Nephron (organoid): ENCODE measurements around the gene PTPRG.

Experiments
- H3K27ac Mint-ChIP-seq, 3 experiments: 2 replicates each; pipeline ENCODE4 v1.8.0; 2020; ENCODE audit warnings: mixed read lengths in 3 of 3, mild to moderate bottlenecking in 2 of 3, moderate library complexity in 1 of 3
- H3K27me3 Mint-ChIP-seq: 2 replicates; pipeline ENCODE4 v1.8.0; 2021; ENCODE audit warnings: low read depth, mild to moderate bottlenecking, moderate library complexity, mixed read lengths
- H3K36me3 Mint-ChIP-seq: 2 replicates; pipeline ENCODE4 v1.8.0; 2020; ENCODE audit warnings: low read depth, mixed read lengths
- H3K4me1 Mint-ChIP-seq: 2 replicates; pipeline ENCODE4 v1.8.0; 2020; ENCODE audit warnings: mixed read lengths
- H3K4me3 Mint-ChIP-seq, 3 experiments: 2 replicates each; pipeline ENCODE4 v1.8.0; 2020; ENCODE audit warnings: mild to moderate bottlenecking in 3 of 3, mixed read lengths in 3 of 3, moderate library complexity in 2 of 3
- H3K9me3 Mint-ChIP-seq: 2 replicates; pipeline ENCODE4 v1.8.0; 2020; ENCODE audit warnings: mixed read lengths
- TF ChIP-seq, protein P1 (sequence below), 3 experiments: fragments of 200-600 bp; sonication (generic); IDR thresholded peaks; one replicate each; pipeline ENCODE4 v1.5.0; 2021; ENCODE audit warnings: antibody characterized with exemption in 3 of 3; ENCODE audit not compliant: unreplicated experiment in 3 of 3

PTPRG gene

DNA sequence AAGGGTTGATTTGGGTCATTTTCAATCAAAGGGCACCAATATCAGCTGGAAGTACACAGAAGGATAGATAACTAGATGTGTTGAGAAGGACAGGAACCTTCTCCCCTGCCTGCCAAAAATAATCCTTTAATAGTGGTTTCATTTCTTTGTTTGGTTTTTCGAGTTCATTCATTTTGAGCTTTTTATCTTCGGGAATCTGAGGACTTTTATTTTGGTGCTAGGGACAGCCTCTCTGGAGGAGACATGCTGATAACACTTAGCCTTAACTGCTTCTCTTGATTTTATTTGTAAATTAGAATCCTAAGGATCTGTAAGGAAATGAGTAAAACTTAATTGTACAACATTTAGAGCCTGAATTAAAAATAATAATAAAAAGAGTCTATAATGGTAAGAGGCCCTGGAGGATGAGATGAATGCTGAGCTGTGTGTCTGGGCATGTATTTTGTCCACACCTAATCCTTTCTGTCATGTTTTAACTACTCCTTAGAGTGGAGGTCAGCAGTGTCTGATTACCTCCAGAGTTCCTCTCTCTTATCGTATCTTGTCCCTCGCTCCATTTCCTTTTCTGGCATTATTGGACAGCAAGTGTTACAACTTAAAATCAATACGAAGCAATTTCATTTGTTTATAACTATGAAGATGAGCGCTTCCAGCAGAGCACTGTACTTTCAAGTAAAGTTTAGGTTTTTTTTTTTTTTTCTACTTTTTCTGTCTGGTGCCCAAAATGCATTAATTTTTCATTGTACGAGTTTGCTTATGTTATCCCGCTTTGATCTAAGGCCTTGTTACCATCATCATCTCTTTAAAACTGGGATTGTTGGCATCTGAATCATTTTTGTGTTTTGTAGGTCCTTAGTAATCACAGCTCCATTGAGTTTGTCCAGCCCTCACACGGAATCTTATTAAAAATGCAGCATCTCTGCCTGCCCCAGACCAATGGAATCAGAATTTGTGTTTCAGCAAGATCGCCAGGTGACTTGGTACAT is 22.8 kb downstream of the PTPRG start:
- TF ChIP-seq, protein P1, sequence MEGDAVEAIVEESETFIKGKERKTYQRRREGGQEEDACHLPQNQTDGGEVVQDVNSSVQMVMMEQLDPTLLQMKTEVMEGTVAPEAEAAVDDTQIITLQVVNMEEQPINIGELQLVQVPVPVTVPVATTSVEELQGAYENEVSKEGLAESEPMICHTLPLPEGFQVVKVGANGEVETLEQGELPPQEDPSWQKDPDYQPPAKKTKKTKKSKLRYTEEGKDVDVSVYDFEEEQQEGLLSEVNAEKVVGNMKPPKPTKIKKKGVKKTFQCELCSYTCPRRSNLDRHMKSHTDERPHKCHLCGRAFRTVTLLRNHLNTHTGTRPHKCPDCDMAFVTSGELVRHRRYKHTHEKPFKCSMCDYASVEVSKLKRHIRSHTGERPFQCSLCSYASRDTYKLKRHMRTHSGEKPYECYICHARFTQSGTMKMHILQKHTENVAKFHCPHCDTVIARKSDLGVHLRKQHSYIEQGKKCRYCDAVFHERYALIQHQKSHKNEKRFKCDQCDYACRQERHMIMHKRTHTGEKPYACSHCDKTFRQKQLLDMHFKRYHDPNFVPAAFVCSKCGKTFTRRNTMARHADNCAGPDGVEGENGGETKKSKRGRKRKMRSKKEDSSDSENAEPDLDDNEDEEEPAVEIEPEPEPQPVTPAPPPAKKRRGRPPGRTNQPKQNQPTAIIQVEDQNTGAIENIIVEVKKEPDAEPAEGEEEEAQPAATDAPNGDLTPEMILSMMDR (IDR thresholded peaks at IDR 0.05; ENCODE audit: unreplicated experiment in 3 of 3) = no peak

DNA sequence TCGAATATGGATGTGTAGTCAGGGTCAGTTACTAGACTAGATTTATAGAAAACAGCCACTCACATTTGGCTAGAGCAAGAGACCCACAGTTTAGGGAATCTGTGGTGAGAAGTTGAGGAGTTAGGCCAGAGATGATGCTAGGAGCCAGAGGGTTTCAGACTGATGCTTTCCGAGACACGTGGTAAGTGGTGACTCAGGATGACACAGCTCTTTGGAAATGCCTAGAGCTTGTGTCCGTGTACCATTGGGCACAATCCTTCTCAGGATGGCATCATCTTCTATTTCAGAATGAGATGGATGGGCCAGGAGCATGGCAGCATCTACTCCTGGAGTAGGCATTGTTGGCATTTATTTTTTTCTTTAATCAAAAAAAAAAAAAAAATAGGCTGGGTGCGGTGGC is 28.5 kb downstream of the PTPRG start:
- no peak overlapping the region for H3K27ac Mint-ChIP-seq
- H3K36me3 Mint-ChIP-seq = peaks cover 18% of the 10 kb centered on the region
- no peak overlapping the region for H3K4me3 Mint-ChIP-seq
- TF ChIP-seq, protein P1 (IDR thresholded peaks at IDR 0.05; ENCODE audit: unreplicated experiment in 3 of 3) = no peak
- no peaks in the 10 kb centered on the region for H3K27me3 Mint-ChIP-seq
- peaks cover 14% of the 10 kb centered on the region for H3K4me1 Mint-ChIP-seq
- H3K9me3 Mint-ChIP-seq = no peaks in the 10 kb centered on the region

More for the DNA sequence above, 22.8 kb downstream of the PTPRG start:
- Mint-ChIP-seq H3K36me3 (peaks cover 11% of the 10 kb centered on the region), H3K9me3 (no peaks in the 10 kb centered on the region), H3K4me1 (peaks cover 12% of the 10 kb centered on the region), H3K27me3 (no peaks in the 10 kb centered on the region), H3K4me3 (no peak overlapping the region), H3K27ac (no peak overlapping the region)

DNA sequence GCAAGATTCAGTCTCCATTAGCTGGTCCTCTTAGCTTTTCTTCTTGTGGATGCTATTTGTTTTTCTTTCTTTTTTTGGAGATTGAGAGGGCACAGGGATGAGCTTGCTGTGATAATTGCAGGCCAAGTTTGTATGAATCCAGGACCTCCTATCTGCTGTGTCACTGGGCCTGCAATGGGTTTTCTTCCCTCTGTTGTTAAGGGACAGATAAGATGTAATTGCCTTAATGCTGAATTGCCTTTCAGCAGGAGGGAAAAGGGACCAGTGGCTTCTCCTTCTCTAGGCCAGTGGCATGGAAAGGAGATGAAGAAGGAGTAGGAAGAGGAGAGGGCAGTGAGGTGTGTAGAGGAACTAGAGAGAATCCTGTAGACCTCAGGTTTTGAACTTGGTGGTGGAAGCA is 29.9 kb downstream of the PTPRG start:
- Mint-ChIP-seq H3K36me3 (peaks cover 16% of the 10 kb centered on the region), H3K4me3 (no peak overlapping the region), H3K27me3 (no peaks in the 10 kb centered on the region), H3K9me3 (no peaks in the 10 kb centered on the region), H3K4me1 (peaks cover 21% of the 10 kb centered on the region), H3K27ac (no peak overlapping the region)
- TF ChIP-seq, protein P1 (IDR thresholded peaks at IDR 0.05; ENCODE audit: unreplicated experiment in 3 of 3) = no peak

DNA sequence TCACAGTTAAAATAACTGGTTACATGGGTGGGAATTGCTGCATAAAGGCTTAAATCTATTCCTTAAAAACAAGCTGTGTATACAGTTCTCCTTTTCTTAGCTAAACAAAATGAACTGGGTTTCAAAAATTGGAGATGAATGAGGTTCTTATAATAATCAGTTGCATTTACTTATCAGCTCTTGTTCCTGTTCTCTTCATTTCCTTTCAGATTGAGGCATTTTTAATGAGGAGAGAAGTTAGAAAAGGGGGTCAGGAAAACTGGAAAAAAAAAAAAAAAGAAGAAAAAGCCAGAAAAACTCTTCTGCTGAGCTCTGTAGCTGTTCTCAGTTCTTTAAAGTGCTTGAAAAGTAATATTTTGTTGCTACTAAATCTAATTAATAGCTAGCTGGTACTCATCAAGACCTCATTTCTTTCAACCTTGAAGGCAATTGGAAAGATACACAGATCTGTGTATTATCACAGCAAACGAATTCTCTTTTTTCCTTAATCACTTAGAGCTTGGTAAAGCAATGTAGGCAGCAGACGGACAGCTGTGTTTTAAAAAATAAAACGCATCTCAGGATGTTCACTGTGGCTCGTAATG is 32.2 kb downstream of the PTPRG start:
- Mint-ChIP-seq H3K36me3 (peaks cover 11% of the 10 kb centered on the region), H3K4me3 (no peak overlapping the region), H3K27me3 (no peaks in the 10 kb centered on the region), H3K9me3 (no peaks in the 10 kb centered on the region), H3K4me1 (peaks cover 21% of the 10 kb centered on the region), H3K27ac (no peak overlapping the region)
- TF ChIP-seq, protein P1 (IDR thresholded peaks at IDR 0.05; ENCODE audit: unreplicated experiment in 3 of 3) = no peak

DNA sequence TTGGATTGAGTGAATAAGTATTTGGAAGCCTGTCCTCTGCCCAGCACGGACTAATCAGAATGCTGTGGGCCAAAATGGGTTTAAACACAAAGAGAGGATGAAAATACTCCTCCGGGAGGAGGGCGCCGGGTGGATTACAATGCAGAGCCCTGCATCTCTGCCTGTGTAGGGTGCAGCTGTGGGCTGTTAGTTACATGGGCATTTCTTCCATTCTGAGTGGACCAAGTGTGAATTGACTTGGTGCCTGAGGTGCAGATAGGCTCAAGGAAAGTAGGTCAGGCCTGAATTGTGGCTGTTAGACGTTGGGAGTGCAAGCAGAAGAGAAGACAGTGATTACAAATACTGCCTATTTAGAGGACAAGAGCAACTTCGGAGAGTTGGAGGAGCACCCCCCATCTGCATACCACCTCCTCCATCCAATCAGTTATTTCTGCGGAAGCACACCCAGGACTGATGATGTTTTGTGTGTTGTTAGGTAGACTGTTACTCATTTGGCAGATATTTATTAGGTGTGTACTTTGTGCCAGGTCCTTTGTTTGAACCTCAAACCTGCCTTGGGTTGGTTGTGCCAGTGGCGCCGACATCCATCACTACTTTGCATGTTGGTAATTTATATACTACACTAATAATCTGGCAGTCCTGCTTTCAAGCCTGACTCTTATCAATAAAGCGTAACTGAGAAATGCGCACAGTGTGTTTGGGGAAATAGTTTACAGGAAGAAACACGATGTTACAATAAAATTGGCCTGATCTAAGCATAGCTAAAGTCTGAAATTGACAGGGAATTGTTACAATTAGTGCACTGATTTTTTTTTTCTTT is 33.0 kb downstream of the PTPRG start:
- peaks cover 9% of the 10 kb centered on the region for H3K36me3 Mint-ChIP-seq
- no peaks in the 10 kb centered on the region for H3K9me3 Mint-ChIP-seq
- H3K4me1 Mint-ChIP-seq = peaks cover 21% of the 10 kb centered on the region
- no peak overlapping the region for H3K4me3 Mint-ChIP-seq
- peak overlapping the region; percentile 8 to 43 (median 31) for H3K27ac Mint-ChIP-seq
- TF ChIP-seq, protein P1 (IDR thresholded peaks at IDR 0.05; ENCODE audit: unreplicated experiment in 3 of 3) = no peak
- no peaks in the 10 kb centered on the region for H3K27me3 Mint-ChIP-seq
